Amygdala (tissue), 56 donors: Measurements from ENCODE around the gene RIN3.
A peak's percentile ranks its signal among the peaks of the same experiment; 100 is the strongest.

Experiments
- DNase-seq, 56 donors: peaks; one replicate each; lab custom pipeline; 2025; lab: John Stamatoyannopoulos, UW

The RIN3 gene

GRCh38 chr14:92484132-92484823 is 29.3 kb upstream of the RIN3 start:
- no peak for DNase-seq

GRCh38 chr14:92486881-92487280 is 26.7 kb upstream of the RIN3 start:
- DNase-seq, result no peak

- no peak for DNase-seq
Measured at GRCh38 chr14:92487513-92488133, 26.0 kb upstream of the RIN3 start.

GRCh38 chr14:92489394-92490238 is 24.0 kb upstream of the RIN3 start:
- no peak for DNase-seq

GRCh38 chr14:92490239-92490959 is 23.2 kb upstream of the RIN3 start:
- DNase-seq, result peak in 17 of 56 donors; percentile 15 to 67 (median 33)

GRCh38 chr14:92491782-92492181 is 21.8 kb upstream of the RIN3 start:
- DNase-seq, result no peak

GRCh38 chr14:92492258-92492657 is 21.3 kb upstream of the RIN3 start:
- DNase-seq, result peak in 3 of 56 donors; percentile 16 to 42 (median 18)

GRCh38 chr14:92493024-92493423 is 20.6 kb upstream of the RIN3 start:
- no peak for DNase-seq

- DNase-seq, result no peak
Measured at GRCh38 chr14:92493492-92493891, 20.1 kb upstream of the RIN3 start.

GRCh38 chr14:92494512-92494911 is 19.1 kb upstream of the RIN3 start:
- DNase-seq, result no peak

GRCh38 chr14:92495027-92495426 is 18.6 kb upstream of the RIN3 start:
- DNase-seq, result no peak

- no peak for DNase-seq
Measured at GRCh38 chr14:92496191-92496857, 17.3 kb upstream of the RIN3 start.

GRCh38 chr14:92497391-92497790 is 16.2 kb upstream of the RIN3 start:
- DNase-seq, result no peak

- DNase-seq, result no peak
Measured at GRCh38 chr14:92499234-92499633, 14.3 kb upstream of the RIN3 start.

GRCh38 chr14:92500491-92500941 is 13.1 kb upstream of the RIN3 start:
- DNase-seq, result peak in 27 of 56 donors; percentile 15 to 69 (median 41)

- no peak for DNase-seq
Measured at GRCh38 chr14:92501891-92502351, 11.7 kb upstream of the RIN3 start.

GRCh38 chr14:92502541-92503286 is 10.9 kb upstream of the RIN3 start:
- no peak for DNase-seq

GRCh38 chr14:92503756-92504491 is 9.7 kb upstream of the RIN3 start:
- DNase-seq, result no peak

GRCh38 chr14:92505826-92506225 is 7.8 kb upstream of the RIN3 start:
- DNase-seq, result no peak
